Stimulated activated CD8-positive, alpha-beta memory T cell treated with anti-CD3 and anti-CD28 coated beads, Interleukin-15, amount 100 ng/mL, for 4 hours (primary cell): Measurements from ENCODE around the gene RILPL1.

Experiments used
- DNase-seq, 2 donors: peaks; one replicate each; pipeline ENCODE4 v3.0.0-alpha.2; 2020; ENCODE audit warnings: low read depth in 2 of 2

RILPL1 gene

GRCh38 chr12:123428591-123428990 lies 104.9 kb downstream of the RILPL1 start:
- no peak for DNase-seq

GRCh38 chr12:123427036-123427769 lies 106.3 kb downstream of the RILPL1 start:
- no peak for DNase-seq

GRCh38 chr12:123421314-123421713 lies 112.2 kb downstream of the RILPL1 start:
- DNase-seq = no peak
